ENCODE results near the gene C9orf152. TPM values are rescaled to one million over a fixed set of nuclear protein-coding genes. Genes with fewer than 3 reads are reported as not detected.

Gene C9orf152, protein sequence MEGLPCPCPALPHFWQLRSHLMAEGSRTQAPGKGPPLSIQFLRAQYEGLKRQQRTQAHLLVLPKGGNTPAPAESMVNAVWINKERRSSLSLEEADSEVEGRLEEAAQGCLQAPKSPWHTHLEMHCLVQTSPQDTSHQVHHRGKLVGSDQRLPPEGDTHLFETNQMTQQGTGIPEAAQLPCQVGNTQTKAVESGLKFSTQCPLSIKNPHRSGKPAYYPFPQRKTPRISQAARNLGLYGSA
- total RNA-seq = not detected
- long read RNA-seq = 0 reads

DNA sequence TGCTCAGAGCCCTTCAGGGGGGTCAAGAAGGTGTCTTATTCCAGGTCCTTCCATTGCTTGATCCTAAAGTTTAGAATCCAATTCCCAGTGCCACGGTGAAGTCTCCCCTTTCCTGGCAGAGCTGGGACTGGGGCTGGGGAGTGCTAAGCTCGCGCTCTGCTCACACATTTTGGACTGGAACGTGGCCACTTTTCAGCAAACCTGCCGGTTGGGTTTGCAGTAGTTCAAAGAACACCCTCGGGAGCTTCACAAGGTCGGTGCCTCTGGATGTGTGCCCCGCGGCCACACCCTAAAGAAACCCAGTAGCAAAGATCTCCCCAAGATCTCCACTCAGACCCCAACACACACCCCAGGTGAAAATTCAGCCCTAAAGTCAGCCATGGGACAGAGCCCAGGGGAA is at the start of gene C9orf152:
C9orf152 (minus strand) TSS at position 129 of the 400 bp plus-strand sequence. CDS start 580 bp downstream, outside the sequence.
- Histone ChIP-seq H3K4me3 (no peak within 1 kb of the TSS), H3K4me1 (no peaks in the 10 kb centered on the region), H3K27ac (replicated peaks) (no peak within 1 kb of the TSS), H3K9me3 (replicated peaks) (peaks cover 9% of the 10 kb centered on the region), H3K36me3 (no peaks in the 10 kb centered on the region), H3K27me3 (ENCODE audit: low read depth) (no peaks in the 10 kb centered on the region)
- intact Hi-C loops (cut with micrococcal nuclease) = no loop called here
- no peak for DNase-seq
- TF ChIP-seq, protein P1, sequence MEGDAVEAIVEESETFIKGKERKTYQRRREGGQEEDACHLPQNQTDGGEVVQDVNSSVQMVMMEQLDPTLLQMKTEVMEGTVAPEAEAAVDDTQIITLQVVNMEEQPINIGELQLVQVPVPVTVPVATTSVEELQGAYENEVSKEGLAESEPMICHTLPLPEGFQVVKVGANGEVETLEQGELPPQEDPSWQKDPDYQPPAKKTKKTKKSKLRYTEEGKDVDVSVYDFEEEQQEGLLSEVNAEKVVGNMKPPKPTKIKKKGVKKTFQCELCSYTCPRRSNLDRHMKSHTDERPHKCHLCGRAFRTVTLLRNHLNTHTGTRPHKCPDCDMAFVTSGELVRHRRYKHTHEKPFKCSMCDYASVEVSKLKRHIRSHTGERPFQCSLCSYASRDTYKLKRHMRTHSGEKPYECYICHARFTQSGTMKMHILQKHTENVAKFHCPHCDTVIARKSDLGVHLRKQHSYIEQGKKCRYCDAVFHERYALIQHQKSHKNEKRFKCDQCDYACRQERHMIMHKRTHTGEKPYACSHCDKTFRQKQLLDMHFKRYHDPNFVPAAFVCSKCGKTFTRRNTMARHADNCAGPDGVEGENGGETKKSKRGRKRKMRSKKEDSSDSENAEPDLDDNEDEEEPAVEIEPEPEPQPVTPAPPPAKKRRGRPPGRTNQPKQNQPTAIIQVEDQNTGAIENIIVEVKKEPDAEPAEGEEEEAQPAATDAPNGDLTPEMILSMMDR (IDR thresholded peaks at IDR 0.05; ENCODE audit: borderline replicate concordance) = no peak

DNA sequence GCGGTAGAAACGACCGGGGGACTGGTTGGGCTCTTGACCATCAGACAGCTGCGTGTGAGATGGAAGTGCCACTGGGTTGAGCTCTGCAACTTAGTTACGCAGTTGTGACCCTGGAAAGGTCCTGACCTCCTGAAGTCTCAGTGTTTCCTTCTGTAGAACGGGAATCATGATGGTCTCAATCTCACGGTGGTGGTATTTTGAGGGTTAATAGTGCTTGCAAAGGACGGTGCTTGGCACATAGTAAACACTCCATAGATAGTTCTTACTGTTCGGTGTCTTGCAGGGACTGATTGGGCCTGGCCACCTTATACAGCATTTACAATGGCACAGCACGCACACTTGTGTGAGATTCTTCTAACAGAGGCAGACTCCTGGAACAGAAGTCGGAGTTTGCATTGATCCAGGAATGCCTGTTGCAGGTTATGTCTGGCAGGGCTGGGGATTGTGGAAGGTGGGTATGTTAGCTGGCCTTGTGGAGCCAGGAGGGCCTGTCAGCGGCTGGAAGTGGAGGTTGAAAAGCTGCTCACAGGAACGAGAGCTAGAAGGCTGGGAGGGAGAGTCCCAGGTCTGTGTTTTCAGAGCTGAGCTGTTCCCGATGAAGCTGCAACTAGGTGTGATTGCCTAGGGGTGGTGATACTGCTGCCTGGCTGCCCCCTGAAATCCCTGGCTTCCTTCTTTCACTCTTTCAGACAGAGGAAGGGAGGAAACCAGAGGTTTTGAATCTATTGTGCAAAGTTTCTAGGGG is 49.3 kb upstream of the C9orf152 start:
- Histone ChIP-seq H3K27ac (replicated peaks) (peak overlapping the region; percentile 92), H3K27me3 (ENCODE audit: low read depth) (no peaks in the 10 kb centered on the region), H3K4me3 (peak overlapping the region; percentile 94), H3K36me3 (no peaks in the 10 kb centered on the region), H3K9me3 (replicated peaks) (no peaks in the 10 kb centered on the region), H3K4me1 (peaks cover 41% of the 10 kb centered on the region)
- intact Hi-C loops (cut with micrococcal nuclease) = no loop called here
- peak; percentile 55 for DNase-seq
- TF ChIP-seq, protein P1 (IDR thresholded peaks at IDR 0.05; ENCODE audit: borderline replicate concordance) = no peak

DNA sequence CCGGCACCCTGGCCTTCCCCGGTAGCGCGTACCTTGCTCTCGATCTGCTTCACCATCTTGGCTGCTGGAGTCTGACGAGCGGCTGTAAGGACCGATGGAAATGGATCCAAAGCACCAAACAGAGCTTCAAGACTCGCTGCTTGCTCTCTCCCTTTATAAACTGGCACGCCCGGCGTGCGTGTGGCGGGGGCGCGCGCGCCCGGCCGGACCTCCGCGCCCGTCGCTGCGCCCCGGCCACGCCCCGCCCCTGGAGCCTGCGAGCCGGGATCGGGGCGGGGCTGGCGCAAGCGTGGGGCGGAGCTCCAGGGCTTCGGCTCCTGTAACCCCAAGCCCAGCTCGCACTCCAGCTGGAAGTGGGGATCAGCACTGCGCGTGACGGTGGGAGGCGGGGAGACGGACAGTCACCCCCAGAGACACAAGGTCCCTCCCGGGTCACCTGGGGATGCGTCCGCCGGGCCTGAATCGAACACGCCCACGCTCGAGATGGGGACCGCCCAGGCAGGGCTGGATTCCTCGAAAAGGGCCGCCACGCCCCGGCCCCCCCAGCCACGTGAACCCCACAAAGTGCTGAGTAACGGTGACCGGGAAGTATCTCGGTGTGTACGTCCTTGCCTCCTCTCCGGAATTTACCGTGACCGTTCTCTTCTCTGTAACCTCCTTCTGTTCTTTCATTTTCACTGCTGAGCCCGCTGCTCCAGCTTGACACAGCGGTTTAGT is 48.6 kb upstream of the C9orf152 start, which contains the start of gene TXN:
TXN (minus strand) TSS at position 128 of the 717 bp plus-strand sequence; CDS start at position 56, 72 bp downstream.
- intact Hi-C loops (cut with micrococcal nuclease) = no loop called here
- H3K27ac ChIP-seq (replicated peaks) = peak within 1 kb of the TSS; percentile 92
- no peaks in the 10 kb centered on the region for H3K27me3 ChIP-seq (ENCODE audit: low read depth)
- H3K9me3 ChIP-seq (replicated peaks) = no peaks in the 10 kb centered on the region
- H3K36me3 ChIP-seq = no peaks in the 10 kb centered on the region
- peak; percentile 93 for DNase-seq
- H3K4me3 ChIP-seq = peak within 1 kb of the TSS; percentile 94
- TF ChIP-seq, protein P1 (IDR thresholded peaks at IDR 0.05; ENCODE audit: borderline replicate concordance) = no peak
- peaks cover 41% of the 10 kb centered on the region for H3K4me1 ChIP-seq

DNA sequence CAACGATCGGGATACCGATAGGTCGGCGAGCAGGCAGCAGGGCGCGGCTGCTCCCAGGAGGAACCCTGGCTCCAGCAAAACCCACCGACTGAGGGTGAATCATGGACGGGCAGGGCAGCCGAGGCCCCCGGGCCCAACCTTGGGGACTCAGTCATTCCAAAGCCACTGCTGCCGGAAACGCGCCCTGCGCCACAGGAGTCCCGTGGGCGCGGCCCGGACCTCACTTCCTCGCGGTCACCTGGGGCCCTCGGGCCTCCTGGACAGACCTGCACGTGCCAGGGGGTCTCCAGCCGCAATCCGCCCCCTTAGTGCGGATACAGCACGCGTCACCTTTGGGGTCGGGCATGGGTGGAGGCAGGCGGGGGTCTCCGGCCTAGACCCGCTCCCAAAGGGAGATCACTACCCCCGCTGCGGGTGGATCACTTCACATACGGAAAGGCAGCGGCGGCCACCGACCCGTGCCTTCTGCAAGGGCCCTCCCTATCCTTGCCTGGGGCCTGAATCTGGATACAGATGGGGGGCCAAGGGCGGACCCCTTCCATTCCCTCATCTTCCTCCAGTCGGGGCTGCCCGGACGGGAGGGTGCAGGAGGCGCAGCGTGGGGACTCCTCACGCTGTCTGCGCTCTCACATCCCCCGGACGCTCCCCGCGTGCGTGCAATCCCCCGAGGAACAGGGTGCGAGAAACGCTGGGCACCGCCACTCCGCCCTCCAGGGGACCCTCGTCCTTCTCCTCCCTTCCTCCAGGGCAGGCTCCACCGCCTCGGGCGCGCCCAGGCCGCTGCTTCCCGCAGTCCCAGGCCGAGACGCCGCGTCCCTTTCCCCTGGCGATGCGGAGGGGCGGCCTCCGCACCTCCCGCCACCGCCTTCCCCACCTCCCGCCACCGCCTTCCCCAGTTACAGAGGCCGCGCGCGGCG is 47.8 kb upstream of the C9orf152 start:
- intact Hi-C loops (cut with micrococcal nuclease) = no loop called here
- H3K27ac ChIP-seq (replicated peaks) = peak overlapping the region; percentile 92
- DNase-seq = peak; percentile 47
- no peaks in the 10 kb centered on the region for H3K9me3 ChIP-seq (replicated peaks)
- H3K4me3 ChIP-seq = peak overlapping the region; percentile 94
- H3K27me3 ChIP-seq (ENCODE audit: low read depth) = no peaks in the 10 kb centered on the region
- H3K4me1 ChIP-seq = peaks cover 41% of the 10 kb centered on the region
- TF ChIP-seq, protein P1 (IDR thresholded peaks at IDR 0.05; ENCODE audit: borderline replicate concordance) = peak; percentile 9
- H3K36me3 ChIP-seq = peaks cover 1% of the 10 kb centered on the region
